ENCODE data around the gene SLC4A5.
A peak's percentile ranks its signal among the peaks of the same experiment; 100 is the strongest.
"Not testable (repeated sequence)": the region's sequence is repeated elsewhere in the genome, so short reads cannot be mapped to it uniquely, and the experiment has no call there.

SLC4A5 gene

DNA sequence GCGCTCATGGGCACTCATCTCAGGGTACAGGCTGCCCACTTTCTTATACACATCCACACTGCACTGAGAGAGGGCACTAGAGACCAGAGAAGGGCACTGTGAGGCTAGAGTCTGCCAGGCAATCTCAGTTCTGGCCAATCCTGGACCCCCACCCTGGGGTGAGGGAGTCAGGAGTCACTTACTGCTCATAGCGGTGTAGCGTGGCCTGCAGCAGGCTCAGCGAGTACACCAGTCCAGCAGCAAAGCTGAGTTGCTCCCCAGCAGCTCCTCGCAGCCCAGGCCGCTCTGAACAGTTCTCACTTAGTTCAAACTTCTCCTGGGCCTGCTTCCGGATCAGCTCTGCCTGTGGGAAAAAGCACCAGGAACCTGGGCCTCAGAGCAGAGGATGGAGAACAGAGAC lies 24.6 kb upstream of the SLC4A5 start:
- no peak for DNase-seq (ENCODE audit: low spot score)

DNA sequence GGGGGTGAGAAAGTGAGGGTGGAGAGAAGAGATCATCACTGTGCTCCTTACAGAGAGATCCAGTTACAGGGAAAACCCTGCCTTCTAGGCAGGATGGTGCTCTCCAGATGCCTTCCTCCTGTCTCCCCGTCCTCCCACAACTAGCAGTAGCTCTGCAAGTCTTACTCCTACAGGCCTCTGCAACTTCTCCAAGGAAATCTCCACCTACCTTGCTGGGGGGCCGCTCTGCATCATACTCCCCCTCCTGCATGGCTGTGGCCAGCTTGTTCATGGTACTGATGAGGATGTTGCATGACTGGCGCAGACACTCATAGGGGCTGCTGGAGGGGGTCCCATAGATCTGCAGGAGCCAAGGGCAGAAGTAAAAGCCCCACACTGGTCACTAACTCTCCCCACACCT lies 22.8 kb upstream of the SLC4A5 start:
- no peak for DNase-seq (ENCODE audit: low spot score)

DNA sequence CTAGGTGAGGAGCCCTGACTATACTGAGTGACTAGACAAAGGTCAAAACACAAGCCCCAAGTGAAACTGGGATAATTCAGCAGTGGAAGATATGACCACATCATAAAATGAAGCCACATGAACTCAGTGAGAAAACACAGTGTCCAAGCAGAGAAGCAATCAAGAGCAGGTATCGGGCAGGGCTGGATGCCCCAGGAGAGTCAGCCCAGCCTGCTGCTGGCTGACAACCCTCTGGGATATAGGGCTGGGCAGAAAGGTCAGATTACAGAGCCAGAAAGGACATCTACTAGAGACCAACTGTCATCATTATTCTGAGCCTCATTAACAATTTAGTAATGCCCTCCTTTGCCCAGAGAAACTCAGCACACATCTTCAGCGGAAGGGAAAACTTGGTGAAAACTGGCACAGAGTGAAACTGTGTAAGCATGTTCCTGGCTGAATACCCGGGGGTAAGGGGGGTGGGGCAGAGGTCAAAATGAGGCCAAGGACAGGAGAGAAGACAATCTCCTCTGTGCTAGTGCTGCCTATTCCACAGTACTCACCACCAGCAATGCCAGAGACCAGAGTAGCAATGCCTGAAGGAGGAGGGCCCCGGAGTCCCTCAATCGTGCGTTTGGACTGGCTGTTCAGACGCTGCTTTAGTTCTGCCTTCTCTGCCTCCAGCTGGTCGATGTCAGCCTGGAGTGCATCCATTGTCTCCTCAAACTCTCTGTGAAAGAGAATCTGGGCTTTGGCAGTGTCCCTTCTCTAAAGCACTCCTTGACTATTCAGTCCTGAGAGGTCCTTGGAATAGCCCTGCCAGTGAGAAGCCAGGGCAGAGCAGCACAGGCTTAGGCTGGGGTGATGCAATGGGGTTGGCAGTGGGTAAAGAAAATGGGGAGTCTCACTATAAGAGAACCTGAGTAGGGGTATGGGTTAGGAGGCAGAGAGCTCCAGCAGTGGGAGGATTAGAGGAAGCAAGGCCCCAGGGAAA lies 21.6 kb upstream of the SLC4A5 start:
- no peak for DNase-seq (ENCODE audit: low spot score)

- no peak for DNase-seq (ENCODE audit: low spot score)
Measured at GRCh38 chr2:74361327-74361726, 18.1 kb upstream of the SLC4A5 start.

GRCh38 chr2:74357627-74358026 lies 14.4 kb upstream of the SLC4A5 start:
- DNase-seq (ENCODE audit: low spot score), result no peak

DNA sequence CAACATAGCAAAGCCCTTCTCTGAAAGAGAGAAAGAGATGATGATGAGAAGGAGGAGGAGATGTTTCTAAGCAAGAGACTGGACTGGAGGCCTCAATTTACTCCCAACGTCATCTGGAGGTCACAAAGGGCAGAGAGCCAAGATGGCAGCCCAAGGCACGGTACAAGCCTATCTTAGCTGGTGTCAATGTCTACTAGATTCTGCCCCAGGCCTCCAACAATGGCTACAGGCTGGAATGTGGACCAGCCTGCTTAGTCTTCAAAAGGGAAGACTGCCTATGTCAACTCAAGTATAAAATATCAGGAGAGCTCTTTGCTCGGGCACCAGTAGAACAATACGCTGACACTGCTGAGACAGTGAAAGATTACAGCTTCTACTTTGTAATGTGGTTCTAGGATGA lies 6.7 kb upstream of the SLC4A5 start:
- DNase-seq (ENCODE audit: low spot score), result no peak

DNA sequence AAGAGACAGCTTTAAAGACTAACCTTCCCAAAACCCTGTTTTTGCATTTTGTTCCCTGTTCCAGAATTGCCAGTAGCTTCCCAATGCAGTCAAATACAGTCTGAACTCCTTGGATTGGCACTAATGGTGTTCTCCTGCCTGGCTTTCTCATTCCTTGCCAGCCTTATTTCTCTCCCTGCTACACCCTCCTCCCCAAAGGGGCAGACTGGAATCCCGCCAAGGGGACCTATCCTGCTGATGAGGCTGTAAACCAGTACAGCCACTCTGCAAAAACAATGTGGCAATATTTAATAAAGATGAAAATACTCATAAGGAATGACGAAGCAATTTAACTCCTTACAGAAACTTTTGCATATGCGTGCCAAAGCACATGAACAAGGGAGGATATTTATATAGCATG lies 4.5 kb upstream of the SLC4A5 start:
- no peak for DNase-seq (ENCODE audit: low spot score)

GRCh38 chr2:74347303-74347702 lies 4.1 kb upstream of the SLC4A5 start:
- no peak for DNase-seq (ENCODE audit: low spot score)

GRCh38 chr2:74345272-74345943 lies 2.2 kb upstream of the SLC4A5 start:
- DNase-seq (ENCODE audit: low spot score), result no peak

GRCh38 chr2:74336227-74336626 lies 7.0 kb downstream of the SLC4A5 start:
- DNase-seq (ENCODE audit: low spot score), result not testable (repeated sequence)

GRCh38 chr2:74334931-74335333 lies 8.3 kb downstream of the SLC4A5 start:
- DNase-seq (ENCODE audit: low spot score), result peak; percentile 55

GRCh38 chr2:74333896-74334586 lies 9.2 kb downstream of the SLC4A5 start:
- DNase-seq (ENCODE audit: low spot score), result no peak

GRCh38 chr2:74333175-74333574 lies 10.0 kb downstream of the SLC4A5 start:
- peak; percentile 28 for DNase-seq (ENCODE audit: low spot score)

DNA sequence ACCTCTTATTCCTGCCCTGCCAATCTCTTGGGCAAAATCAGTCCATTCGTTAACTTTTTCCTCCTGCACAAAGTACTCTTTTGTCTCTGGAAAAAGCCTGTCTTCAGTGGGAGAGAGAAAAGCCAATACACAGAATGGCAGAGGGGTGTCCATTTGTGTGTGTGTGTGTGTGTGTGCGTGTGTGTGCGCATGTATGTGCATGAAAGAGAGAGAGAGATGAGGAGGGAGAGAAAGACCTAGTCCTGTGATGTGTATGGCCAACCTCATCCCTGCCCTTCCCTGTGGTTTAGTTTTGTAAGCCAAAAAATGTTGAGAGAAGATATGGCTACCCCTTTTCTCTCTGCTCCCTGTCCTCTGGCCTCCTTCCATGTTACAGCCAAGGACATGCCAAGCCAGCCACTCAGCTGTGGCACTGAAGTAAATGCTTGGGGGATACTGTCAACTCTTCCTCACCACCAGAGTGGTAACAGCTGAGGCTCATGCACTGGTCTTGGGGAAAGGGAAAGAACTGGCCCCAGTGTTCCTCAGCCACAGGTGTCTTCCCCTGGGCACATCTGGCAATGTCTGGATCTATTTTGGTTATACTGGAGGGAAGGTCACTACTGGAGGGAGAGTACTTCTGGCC lies 10.6 kb downstream of the SLC4A5 start:
- DNase-seq (ENCODE audit: low spot score), result no peak

- no peak for DNase-seq (ENCODE audit: low spot score)
Measured at GRCh38 chr2:74328573-74328972, 14.6 kb downstream of the SLC4A5 start.

- DNase-seq (ENCODE audit: low spot score), result no peak
Measured at GRCh38 chr2:74328074-74328473, 15.1 kb downstream of the SLC4A5 start.

GRCh38 chr2:74327627-74328026 lies 15.6 kb downstream of the SLC4A5 start:
- DNase-seq (ENCODE audit: low spot score), result no peak

- DNase-seq (ENCODE audit: low spot score), result no peak
Measured at GRCh38 chr2:74327199-74327598, 16.0 kb downstream of the SLC4A5 start.

GRCh38 chr2:74325815-74326214 lies 17.4 kb downstream of the SLC4A5 start:
- no peak for DNase-seq (ENCODE audit: low spot score)

DNA sequence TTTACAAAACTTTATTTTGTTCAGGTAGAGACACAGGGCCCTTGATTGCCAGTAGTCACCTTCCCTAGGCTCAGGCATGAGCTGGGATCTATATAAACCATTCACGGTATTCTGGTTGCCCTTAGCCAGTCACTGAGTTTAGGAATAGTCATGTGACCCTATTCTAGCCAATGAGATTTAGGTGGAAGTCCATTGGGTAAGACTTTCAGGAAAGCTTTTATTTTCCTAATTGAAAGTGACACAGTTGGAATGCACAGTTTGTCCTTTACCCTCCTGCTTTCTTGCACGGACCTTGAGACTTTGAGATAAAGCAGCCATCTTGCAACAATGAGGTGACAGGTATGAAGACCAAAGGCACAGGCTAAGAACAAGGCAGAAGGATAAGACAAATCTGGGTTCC lies 21.5 kb downstream of the SLC4A5 start:
- DNase-seq (ENCODE audit: low spot score), result no peak

DNA sequence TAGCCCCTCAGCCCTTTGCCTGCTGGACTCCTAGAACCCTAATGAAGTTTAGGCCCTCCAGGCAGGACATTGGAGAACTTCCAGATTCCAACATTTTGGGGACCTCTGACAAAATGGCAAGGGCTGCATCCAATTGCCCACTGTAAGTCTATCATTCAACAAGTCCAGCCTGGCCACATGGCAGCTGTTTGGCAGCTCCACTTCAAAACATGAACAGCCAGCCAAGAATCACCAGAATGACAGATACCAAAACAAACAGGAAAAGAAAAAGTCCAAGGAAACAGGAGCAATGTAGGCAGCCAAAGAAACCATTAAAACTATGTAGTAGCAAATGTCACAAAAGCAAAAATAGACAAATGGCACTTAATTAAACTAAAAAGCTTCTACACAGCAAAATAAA lies 25.5 kb downstream of the SLC4A5 start:
- no peak for DNase-seq (ENCODE audit: low spot score)

DNA sequence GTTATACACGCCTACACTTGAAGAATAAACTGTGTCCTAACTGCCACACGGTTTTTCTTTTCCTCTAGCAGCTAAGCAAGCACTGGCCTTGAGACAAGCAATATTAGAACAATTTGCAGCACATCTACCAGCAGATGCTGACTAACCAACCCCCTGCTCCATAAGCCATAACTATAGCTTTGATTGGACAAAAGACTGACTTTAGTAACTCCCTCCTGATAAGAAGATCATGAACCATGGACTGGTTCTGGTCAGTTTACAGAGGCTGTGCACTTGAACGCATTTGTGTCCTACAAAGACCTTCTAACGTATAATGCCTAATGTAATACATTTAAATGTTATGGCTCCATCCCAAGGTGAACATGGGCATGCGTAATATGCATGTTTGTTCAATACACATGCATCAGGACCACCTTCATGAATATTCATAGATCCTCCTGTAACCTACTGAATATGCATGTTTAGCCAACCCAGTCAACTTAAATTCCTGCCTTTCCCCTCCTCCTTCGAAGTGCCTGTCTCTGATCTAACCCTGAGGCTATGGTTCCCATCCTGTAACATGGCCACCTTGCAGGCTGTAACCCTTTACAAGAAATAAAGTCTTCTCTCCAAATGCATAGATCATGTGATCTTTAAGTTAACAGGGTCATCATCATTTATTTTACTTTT lies 26.5 kb downstream of the SLC4A5 start:
- no peak for DNase-seq (ENCODE audit: low spot score)
